ENCODE data around the gene CDH23. TPM values are rescaled to one million over a fixed set of nuclear protein-coding genes. Genes with fewer than 3 reads are reported as not detected.

The CDH23 gene
- total RNA-seq, 4 donors from 2014 or later, result 0.57 to 5.9 (median 1.0) TPM

GRCh38 chr10:71471006-71471405 is 74.3 kb downstream of the CDH23 start:
- TF ChIP-seq CTCF (IDR thresholded peaks at IDR 0.05), result no peak
- no peak for TF ChIP-seq POLR2A (IDR thresholded peaks at IDR 0.05)
- H3K36me3 ChIP-seq, result no peaks in the 10 kb centered on the region
- peaks cover 5 to 15% (median 6%) of the 10 kb centered on the region in 3 donors for H3K4me1 ChIP-seq
- DNase-seq, result no peak
- no peaks in the 10 kb centered on the region for H3K9me3 ChIP-seq
- H3K27ac ChIP-seq, result no peak overlapping the region
- WGBS, 2 donors, result 59 to 88% methylated on average over 9 of the region's 9 CpGs
- no peaks in the 10 kb centered on the region for H3K27me3 ChIP-seq
- intact Hi-C loops (cut with DNase I), result no loop called here
- H3K4me3 ChIP-seq, result no peak overlapping the region

- Histone ChIP-seq H3K27ac (no peak overlapping the region), H3K9me3 (no peaks in the 10 kb centered on the region), H3K36me3 (no peaks in the 10 kb centered on the region), H3K27me3 (no peaks in the 10 kb centered on the region), H3K4me1 (peaks cover 6 to 23% (median 8%) of the 10 kb centered on the region in 3 donors), H3K4me3 (no peak overlapping the region)
- WGBS, 2 donors, result 54 to 61% methylated on average over 5 to 6 of the region's 6 CpGs
- DNase-seq, result no peak
- intact Hi-C loops (cut with DNase I), result no loop called here
- TF ChIP-seq POLR2A (IDR thresholded peaks at IDR 0.05), result no peak
- TF ChIP-seq CTCF (IDR thresholded peaks at IDR 0.05), result no peak
Measured at GRCh38 chr10:71471957-71472365, 75.2 kb downstream of the CDH23 start.

GRCh38 chr10:71472466-71472865 is 75.7 kb downstream of the CDH23 start:
- TF ChIP-seq POLR2A (IDR thresholded peaks at IDR 0.05) (no peak), CTCF (IDR thresholded peaks at IDR 0.05) (no peak)
- no peak overlapping the region for H3K27ac ChIP-seq
- peaks cover 6 to 28% (median 12%) of the 10 kb centered on the region in 3 donors for H3K4me1 ChIP-seq
- no peaks in the 10 kb centered on the region for H3K36me3 ChIP-seq
- no peaks in the 10 kb centered on the region for H3K27me3 ChIP-seq
- no peak overlapping the region for H3K4me3 ChIP-seq
- WGBS, 2 donors, result 73 to 84% methylated on average over 2 to 4 of the region's 4 CpGs
- no peaks in the 10 kb centered on the region for H3K9me3 ChIP-seq
- DNase-seq, result no peak
- intact Hi-C loops (cut with DNase I), result no loop called here

- intact Hi-C loops (cut with DNase I), result no loop called here
- no peaks in the 10 kb centered on the region for H3K9me3 ChIP-seq
- H3K4me1 ChIP-seq, result peaks cover 6 to 32% (median 12%) of the 10 kb centered on the region in 3 donors
- H3K27ac ChIP-seq, result no peak overlapping the region
- no peaks in the 10 kb centered on the region for H3K27me3 ChIP-seq
- TF ChIP-seq POLR2A (IDR thresholded peaks at IDR 0.05), result no peak
- no peak for TF ChIP-seq CTCF (IDR thresholded peaks at IDR 0.05)
- H3K4me3 ChIP-seq, result no peak overlapping the region
- 83 to 100% methylated on average over 1 to 2 of the region's 4 CpGs for WGBS, 2 donors
- no peak for DNase-seq
- H3K36me3 ChIP-seq, result no peaks in the 10 kb centered on the region
Measured at GRCh38 chr10:71472912-71473311, 76.2 kb downstream of the CDH23 start.

- Histone ChIP-seq H3K27ac (no peak overlapping the region), H3K4me3 (no peak overlapping the region), H3K36me3 (no peaks in the 10 kb centered on the region), H3K4me1 (peaks cover 6 to 32% (median 12%) of the 10 kb centered on the region in 3 donors), H3K27me3 (no peaks in the 10 kb centered on the region), H3K9me3 (no peaks in the 10 kb centered on the region)
- intact Hi-C loops (cut with DNase I), result no loop called here
- WGBS, 2 donors, result 75 to 88% methylated on average over 6 to 7 of the region's 11 CpGs
- TF ChIP-seq POLR2A (IDR thresholded peaks at IDR 0.05), result no peak
- no peak for DNase-seq
Measured at GRCh38 chr10:71473671-71474599, 77.2 kb downstream of the CDH23 start.
